AG04449 (cell line): ENCODE measurements around the gene SMDT1.

Experiments
- CTCF ChIA-PET: fragments of 350-600 bp; formaldehyde crosslinking; extraction: SDS; loops from one replicate; lab custom pipeline; 2021; ENCODE audit warnings: antibody characterized with exemption; lab: Yijun Ruan, JAX
- POLR2A ChIA-PET: fragments of 400-600, 350-600 bp; formaldehyde crosslinking; extraction: SDS; loops from one replicate; lab custom pipeline; 2020; ENCODE audit warnings: antibody characterized with exemption, inconsistent platforms; lab: Yijun Ruan, JAX
- DNase-seq: peaks from one replicate; pipeline ENCODE4 v3.0.0-alpha.2; 2010; ENCODE audit warnings: low read depth, low spot score
- H3K4me3 ChIP-seq: 2 replicates; pipeline ENCODE4 v1.5.1; 2011; ENCODE audit warnings: low read depth, mild to moderate bottlenecking, control low read depth, low read length
- TF ChIP-seq, protein P1 (sequence below): IDR thresholded peaks from one replicate; pipeline ENCODE4 v1.5.1; 2011; ENCODE audit warnings: mild to moderate bottlenecking, moderate library complexity, low read length, control low read depth, inconsistent platforms; ENCODE audit not compliant: insufficient read depth; ENCODE audit errors: missing control alignments

SMDT1 gene

DNA sequence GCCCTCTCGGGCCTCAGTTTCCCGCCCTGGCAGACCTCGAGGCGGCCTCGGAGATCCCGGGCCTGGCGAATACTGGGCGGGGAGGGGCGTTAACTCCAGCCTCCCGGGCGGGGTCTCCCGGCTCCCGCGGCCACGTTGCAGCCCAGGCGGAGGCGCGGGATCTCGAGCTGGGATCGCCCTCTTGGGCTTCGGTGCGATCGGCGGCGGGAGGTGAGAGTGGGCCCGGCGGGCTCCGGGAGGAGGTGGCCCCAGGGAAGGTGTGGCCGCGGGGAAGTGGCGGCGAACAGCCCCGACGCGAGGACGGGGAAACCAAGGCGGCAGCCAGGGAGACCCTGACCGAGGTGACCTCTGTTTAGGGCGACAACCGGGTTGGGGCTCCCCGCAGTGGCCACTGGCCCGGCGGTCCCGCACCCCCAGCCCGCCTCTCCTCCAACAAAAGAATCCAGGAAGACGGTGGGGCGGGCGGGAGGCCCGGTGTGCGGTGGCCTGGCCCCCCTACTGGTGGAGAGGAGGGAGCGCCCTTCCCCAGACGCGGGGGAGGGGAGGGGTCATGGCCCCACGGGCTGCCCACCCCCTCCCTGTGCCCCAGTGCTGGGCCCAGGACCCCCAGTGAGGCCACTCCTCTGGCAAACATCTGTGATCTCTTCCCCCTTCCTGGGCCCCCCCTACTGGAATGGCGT is 5.2 kb upstream of the SMDT1 start, which contains the start of gene PHETA2:
Gene PHETA2 (plus strand): TSS at position 117 of the 680 bp plus-strand sequence. CDS start 3,046 bp downstream, outside the sequence.
- POLR2A ChIA-PET, result no interaction called here
- TF ChIP-seq, protein P1, sequence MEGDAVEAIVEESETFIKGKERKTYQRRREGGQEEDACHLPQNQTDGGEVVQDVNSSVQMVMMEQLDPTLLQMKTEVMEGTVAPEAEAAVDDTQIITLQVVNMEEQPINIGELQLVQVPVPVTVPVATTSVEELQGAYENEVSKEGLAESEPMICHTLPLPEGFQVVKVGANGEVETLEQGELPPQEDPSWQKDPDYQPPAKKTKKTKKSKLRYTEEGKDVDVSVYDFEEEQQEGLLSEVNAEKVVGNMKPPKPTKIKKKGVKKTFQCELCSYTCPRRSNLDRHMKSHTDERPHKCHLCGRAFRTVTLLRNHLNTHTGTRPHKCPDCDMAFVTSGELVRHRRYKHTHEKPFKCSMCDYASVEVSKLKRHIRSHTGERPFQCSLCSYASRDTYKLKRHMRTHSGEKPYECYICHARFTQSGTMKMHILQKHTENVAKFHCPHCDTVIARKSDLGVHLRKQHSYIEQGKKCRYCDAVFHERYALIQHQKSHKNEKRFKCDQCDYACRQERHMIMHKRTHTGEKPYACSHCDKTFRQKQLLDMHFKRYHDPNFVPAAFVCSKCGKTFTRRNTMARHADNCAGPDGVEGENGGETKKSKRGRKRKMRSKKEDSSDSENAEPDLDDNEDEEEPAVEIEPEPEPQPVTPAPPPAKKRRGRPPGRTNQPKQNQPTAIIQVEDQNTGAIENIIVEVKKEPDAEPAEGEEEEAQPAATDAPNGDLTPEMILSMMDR, result peak; percentile 68
- peak within 1 kb of the TSS; percentile 69 for H3K4me3 ChIP-seq
- DNase-seq, result no peak
- CTCF ChIA-PET, result interaction anchor here (0.5 kb wide), 1 partner anchor 365 kb away, joined by 3 read pairs; no protein-coding TSS in a partner anchor

DNA sequence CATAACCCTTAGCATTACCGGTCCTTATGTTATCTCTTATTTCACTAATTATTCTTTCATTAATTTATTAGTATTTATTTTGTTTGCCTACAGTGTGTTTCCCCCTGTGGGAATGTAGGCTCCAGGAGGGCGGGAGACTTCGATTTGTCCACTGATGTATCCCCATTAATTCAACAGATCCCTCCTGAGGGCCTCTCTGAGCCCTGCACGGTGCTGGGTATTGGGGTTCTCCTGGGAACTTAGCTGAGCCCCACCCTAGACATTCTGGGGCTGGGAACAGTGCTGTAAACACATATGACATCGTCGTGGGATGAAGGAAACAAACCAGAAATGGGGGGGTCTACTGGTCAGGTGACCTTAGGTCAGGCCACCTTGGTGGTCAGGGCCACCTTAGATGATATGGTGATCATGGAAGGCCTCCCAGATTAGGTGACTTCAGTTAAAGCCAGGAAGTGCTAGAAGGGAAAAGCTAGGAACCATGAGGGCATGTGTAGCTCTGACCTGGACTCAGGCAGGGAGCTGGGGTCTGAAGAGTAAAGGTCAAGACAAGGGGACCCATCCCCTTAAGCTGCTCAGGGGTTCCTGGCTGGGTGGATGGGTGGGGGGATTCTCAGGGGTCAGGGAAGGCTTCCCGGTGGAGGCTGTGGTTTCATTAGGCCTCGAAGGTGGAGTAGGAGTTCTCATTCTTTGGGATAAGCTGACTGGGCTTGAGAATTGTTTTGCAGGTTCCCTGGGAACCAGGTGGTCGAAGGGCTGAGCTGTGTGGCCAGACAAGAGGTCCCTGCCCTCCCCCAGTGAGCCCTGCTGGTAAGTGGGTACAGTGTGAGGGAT is 4.4 kb upstream of the SMDT1 start:
- TF ChIP-seq, protein P1, result no peak
- DNase-seq, result no peak
- ChIA-PET CTCF (interaction anchor here (1.1 to 2.0 kb wide), 4 partner anchors 14 to 378 kb away, joined by 3 to 14 read pairs (median 4); no protein-coding TSS in a partner anchor), POLR2A (interaction anchor here (0.7 kb wide), 1 partner anchor 80 kb away, joined by 6 read pairs; no protein-coding TSS in a partner anchor)
- peak overlapping the region; percentile 69 for H3K4me3 ChIP-seq

DNA sequence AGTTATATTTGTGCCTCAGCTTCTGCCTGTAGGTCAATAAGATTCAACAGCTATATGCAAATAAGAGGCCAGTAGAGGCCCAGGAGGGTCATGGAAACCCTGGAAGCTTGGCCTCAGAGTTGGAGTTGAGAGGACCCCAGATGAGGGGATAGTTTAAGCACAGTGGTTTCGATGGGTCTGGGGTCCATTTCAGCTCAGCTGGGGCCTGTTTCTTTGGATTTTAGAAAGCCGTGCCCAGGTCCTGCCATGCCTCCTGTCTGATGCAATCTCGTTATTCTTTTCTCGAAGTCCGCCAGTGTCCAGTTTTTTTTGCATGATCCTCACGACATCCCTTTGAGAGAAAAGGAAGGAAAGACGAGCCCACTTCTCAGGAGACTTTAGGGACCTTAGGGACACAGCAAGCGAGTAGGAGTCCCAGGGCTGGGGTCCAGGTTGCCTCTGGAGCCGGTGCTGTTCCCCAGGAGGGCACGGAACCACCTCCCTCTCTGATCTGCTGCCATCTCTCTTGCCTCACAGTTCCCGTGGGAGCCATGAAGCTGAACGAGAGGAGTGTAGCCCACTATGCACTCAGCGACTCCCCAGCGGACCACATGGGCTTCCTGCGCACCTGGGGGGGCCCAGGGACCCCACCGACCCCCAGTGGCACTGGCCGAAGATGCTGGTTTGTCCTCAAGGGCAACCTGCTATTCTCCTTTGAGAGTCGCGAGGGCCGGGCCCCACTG is 2.6 kb upstream of the SMDT1 start:
- no peak for DNase-seq
- H3K4me3 ChIP-seq, result no peak overlapping the region
- POLR2A ChIA-PET, result no interaction called here
- TF ChIP-seq, protein P1, result no peak
- CTCF ChIA-PET, result interaction anchor here (1.1 to 2.0 kb wide), 3 partner anchors 15 to 362 kb away, joined by 3 to 14 read pairs (median 4); no protein-coding TSS in a partner anchor

DNA sequence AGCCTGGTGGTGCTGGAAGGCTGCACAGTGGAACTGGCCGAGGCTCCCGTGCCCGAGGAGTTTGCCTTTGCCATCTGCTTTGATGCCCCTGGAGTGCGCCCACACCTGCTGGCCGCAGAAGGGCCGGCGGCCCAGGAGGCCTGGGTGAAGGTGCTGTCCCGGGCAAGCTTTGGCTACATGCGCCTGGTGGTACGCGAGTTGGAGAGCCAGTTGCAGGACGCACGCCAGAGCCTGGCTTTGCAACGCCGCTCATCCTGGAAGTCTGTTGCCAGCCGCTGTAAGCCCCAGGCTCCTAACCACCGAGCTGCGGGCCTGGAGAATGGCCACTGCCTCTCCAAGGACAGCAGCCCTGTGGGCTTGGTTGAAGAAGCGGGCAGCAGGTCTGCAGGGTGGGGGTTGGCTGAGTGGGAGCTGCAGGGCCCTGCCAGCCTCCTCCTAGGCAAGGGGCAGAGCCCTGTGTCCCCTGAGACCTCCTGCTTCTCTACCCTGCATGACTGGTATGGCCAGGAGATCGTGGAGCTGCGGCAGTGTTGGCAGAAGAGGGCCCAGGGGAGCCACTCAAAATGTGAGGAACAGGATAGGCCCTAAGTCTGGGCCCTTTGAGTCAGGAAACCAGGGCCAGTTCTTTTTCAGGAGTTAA is 1.9 kb upstream of the SMDT1 start:
- no peak overlapping the region for H3K4me3 ChIP-seq
- DNase-seq, result no peak
- ChIA-PET CTCF (interaction anchor here (1.2 to 4.6 kb wide), 3 partner anchors 8 to 361 kb away, joined by 3 to 44 read pairs (median 8); partner anchors contain the start of gene NDUFA6), POLR2A (no interaction called here)
- TF ChIP-seq, protein P1, result no peak

DNA sequence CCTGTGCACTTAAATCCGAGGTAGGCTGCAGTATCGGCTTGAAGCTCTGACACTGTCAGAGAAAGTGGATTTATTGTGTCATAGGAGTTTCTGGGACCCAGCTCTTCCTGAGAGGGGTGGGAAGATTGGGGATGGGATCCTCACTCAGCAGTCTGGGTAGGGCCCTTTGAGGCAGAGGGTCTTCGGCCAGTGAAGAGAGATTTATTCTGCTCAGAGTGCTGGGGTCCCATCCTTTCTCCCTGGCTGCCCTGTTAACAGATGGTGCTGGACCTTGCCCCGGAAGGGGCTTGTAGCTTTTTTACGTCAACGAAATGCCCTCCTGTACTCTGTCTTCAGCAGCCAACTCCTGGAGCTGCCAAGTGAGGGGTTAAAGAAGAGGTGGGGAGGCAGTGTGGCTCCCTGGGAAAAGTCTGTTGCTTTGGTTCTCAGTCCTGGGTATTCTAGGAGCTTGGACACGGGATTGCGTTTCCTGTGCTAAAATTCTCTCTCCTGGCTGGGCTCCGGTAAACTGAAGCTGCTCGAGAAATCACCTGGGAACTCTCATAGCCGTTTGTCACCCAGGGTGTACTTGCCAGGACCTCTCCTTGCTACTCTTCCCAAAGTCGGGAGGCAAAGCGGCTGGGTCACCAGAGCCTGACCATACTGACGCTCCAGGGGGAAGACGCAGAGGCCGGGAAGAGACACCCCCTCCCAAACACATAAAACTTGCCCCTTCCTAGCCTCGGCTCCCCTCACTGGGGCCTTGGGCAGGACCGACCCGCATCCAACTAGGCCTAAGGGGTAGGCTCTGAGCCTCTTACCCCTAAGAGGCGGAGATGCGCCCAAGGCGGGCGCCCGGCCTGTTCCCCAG is 806 bp upstream of the SMDT1 start:
- TF ChIP-seq, protein P1, result no peak

More for the DNA sequence above, 806 bp upstream of the SMDT1 start:
- ChIA-PET POLR2A (interaction anchor here (0.9 to 1.0 kb wide), 2 partner anchors 9 to 12 kb away, joined by 3 to 4 read pairs; partner anchors contain the start of gene NDUFA6), CTCF (interaction anchor here (0.8 to 4.6 kb wide), 6 partner anchors 9 to 396 kb away, joined by 3 to 44 read pairs (median 6); partner anchors contain the start of gene NDUFA6)
- no peak for DNase-seq
- peak overlapping the region; percentile 49 for H3K4me3 ChIP-seq
